Mesothelial cell of epicardium (in vitro differentiated cells): Measurements from ENCODE around the gene RPTN. TPM values are rescaled to one million over a fixed set of nuclear protein-coding genes. Genes with fewer than 3 reads are reported as not detected.

Source experiments
- DNase-seq, 2 experiments: peaks; one replicate each; pipeline ENCODE4 v3.0.0; 2021; ENCODE audit warnings: low spot score in 2 of 2; ENCODE audit not compliant: unreplicated experiment in 2 of 2
- H3K27ac Mint-ChIP-seq: 2 replicates; pipeline ENCODE4 v1.8.0; 2021; ENCODE audit warnings: mixed read lengths
- H3K27me3 Mint-ChIP-seq: 2 replicates; pipeline ENCODE4 v1.8.0; 2021; ENCODE audit warnings: low read depth, mixed read lengths
- H3K36me3 Mint-ChIP-seq: 2 replicates; pipeline ENCODE4 v1.8.0; 2021; ENCODE audit warnings: mixed read lengths
- H3K4me1 Mint-ChIP-seq: 2 replicates; pipeline ENCODE4 v1.8.0; 2021; ENCODE audit warnings: mixed read lengths
- H3K4me3 Mint-ChIP-seq: 2 replicates; pipeline ENCODE4 v1.8.0; 2021; ENCODE audit warnings: mild to moderate bottlenecking, moderate library complexity, mixed read lengths
- H3K9me3 Mint-ChIP-seq: 2 replicates; pipeline ENCODE4 v1.8.0; 2021; ENCODE audit warnings: mixed read lengths
- total RNA-seq: library from RNA; stranded (reverse); gene quantifications from 3 replicates; pipeline ENCODE4 v1.2.1, GENCODE V29; 2021
- TF ChIP-seq, protein P1 (sequence below): fragments of 200-600 bp; sonication (generic); IDR thresholded peaks from one replicate; pipeline ENCODE4 v1.5.0; 2021; ENCODE audit warnings: antibody characterized with exemption; ENCODE audit not compliant: unreplicated experiment

Gene RPTN, protein sequence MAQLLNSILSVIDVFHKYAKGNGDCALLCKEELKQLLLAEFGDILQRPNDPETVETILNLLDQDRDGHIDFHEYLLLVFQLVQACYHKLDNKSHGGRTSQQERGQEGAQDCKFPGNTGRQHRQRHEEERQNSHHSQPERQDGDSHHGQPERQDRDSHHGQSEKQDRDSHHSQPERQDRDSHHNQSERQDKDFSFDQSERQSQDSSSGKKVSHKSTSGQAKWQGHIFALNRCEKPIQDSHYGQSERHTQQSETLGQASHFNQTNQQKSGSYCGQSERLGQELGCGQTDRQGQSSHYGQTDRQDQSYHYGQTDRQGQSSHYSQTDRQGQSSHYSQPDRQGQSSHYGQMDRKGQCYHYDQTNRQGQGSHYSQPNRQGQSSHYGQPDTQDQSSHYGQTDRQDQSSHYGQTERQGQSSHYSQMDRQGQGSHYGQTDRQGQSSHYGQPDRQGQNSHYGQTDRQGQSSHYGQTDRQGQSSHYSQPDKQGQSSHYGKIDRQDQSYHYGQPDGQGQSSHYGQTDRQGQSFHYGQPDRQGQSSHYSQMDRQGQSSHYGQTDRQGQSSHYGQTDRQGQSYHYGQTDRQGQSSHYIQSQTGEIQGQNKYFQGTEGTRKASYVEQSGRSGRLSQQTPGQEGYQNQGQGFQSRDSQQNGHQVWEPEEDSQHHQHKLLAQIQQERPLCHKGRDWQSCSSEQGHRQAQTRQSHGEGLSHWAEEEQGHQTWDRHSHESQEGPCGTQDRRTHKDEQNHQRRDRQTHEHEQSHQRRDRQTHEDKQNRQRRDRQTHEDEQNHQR
- total RNA-seq, result not detected in 3 replicates

DNA sequence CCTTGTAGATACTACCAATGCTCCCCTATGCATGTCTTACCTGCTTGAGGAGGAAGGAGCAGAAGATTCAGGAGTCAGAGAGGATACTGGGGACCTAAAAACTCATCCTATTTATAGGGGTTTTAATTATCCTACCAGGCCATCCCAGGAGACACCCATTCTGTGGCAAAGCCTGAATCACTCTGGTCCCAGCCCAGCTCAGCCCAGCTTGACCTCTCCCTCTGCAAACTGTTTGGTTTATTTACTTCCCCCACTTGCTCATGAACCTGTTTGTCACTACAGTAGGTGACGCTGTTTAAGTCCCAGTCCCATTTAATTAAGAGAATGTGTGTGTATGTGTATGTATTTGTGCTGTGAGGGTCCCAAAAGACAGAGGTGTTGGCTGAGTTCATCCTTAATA is at the start of gene RPTN:
RPTN (minus strand) TSS at position 85 of the 400 bp plus-strand sequence. CDS start 1,339 bp downstream, outside the sequence.
- Mint-ChIP-seq H3K27ac (no peak within 1 kb of the TSS), H3K4me3 (no peak within 1 kb of the TSS), H3K4me1 (no peaks in the 10 kb centered on the region), H3K36me3 (no peaks in the 10 kb centered on the region), H3K27me3 (no peaks in the 10 kb centered on the region), H3K9me3 (peaks cover 87% of the 10 kb centered on the region)
- no peak for DNase-seq
- TF ChIP-seq, protein P1, sequence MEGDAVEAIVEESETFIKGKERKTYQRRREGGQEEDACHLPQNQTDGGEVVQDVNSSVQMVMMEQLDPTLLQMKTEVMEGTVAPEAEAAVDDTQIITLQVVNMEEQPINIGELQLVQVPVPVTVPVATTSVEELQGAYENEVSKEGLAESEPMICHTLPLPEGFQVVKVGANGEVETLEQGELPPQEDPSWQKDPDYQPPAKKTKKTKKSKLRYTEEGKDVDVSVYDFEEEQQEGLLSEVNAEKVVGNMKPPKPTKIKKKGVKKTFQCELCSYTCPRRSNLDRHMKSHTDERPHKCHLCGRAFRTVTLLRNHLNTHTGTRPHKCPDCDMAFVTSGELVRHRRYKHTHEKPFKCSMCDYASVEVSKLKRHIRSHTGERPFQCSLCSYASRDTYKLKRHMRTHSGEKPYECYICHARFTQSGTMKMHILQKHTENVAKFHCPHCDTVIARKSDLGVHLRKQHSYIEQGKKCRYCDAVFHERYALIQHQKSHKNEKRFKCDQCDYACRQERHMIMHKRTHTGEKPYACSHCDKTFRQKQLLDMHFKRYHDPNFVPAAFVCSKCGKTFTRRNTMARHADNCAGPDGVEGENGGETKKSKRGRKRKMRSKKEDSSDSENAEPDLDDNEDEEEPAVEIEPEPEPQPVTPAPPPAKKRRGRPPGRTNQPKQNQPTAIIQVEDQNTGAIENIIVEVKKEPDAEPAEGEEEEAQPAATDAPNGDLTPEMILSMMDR, result no peak

DNA sequence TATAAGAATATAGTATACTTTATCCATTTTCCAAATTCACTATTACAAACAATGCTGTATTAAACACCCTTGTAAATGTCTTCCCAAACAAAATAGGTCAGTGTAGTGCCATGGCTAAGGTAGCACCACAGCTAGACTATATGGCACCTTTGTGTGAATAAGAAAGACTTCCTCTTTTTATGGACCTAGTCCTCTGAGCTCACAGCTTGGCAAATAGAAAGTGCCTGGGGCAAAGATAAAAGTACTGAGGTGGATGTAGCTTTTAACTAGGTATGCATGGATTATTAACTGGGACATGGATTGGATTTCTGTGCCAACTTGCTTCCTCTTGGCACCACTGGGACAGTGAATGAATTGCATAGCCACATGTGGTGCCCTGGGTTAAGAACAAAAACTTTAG is 40.0 kb upstream of the RPTN start:
- TF ChIP-seq, protein P1, result no peak
- peaks cover 2% of the 10 kb centered on the region for H3K36me3 Mint-ChIP-seq
- peaks cover 58% of the 10 kb centered on the region for H3K9me3 Mint-ChIP-seq
- DNase-seq, result no peak
- H3K27ac Mint-ChIP-seq, result no peak overlapping the region
- H3K27me3 Mint-ChIP-seq, result no peaks in the 10 kb centered on the region
- no peak overlapping the region for H3K4me3 Mint-ChIP-seq
- no peaks in the 10 kb centered on the region for H3K4me1 Mint-ChIP-seq

DNA sequence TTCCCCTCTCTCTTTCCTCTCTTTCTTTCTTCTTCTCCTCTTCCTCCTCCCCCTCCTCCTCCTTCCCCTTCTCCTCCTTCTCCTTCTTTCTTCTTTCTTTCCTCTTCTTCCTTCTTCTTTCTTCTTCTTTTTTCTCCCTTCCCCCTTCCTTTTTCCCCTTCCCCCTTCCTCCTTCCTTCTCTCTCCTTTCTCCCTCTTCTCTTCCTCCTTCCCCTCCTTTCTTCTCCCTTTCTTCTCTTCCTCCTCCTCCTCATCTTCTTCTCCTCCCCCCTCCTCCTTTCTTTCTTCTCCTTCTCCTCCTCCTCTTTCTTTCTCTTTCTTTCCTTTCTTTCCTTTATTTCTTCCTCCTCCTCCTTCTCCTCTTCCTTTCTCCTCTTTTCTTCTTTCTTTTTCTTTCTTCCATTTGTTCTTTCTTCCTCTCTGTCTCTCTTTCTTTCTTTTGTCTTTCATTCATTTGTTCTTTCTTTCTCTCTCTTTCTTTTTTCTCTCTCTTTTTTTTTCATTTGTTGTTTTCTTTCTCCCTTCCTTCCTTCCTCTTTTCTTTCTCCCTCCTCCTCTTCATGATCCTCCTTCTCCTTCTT is 38.4 kb upstream of the RPTN start:
- TF ChIP-seq, protein P1, result no peak
- Mint-ChIP-seq H3K27me3 (no peaks in the 10 kb centered on the region), H3K4me1 (no peaks in the 10 kb centered on the region), H3K36me3 (peaks cover 2% of the 10 kb centered on the region), H3K4me3 (no peak overlapping the region), H3K9me3 (peaks cover 53% of the 10 kb centered on the region), H3K27ac (no peak overlapping the region)
- no peak for DNase-seq

DNA sequence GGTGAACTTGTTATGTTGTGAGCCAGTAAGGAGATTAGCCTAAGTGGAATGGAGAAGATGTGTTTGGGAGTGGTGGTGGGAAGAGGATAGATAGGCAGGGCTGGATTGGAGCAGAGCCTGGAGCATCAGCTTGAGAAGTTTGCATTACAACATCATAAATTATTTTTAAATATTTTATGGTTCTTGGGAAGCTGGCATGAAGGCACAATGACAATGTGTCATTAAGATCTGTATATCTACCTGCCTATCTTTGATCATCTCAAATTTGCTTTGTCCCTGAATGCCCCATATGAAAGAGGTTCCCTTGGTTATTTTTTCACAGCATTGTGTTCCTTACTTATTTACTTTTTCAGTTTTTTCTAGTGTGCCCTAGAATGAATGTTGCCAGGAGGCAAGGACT is 32.7 kb upstream of the RPTN start:
- H3K36me3 Mint-ChIP-seq, result no peaks in the 10 kb centered on the region
- no peak overlapping the region for H3K4me3 Mint-ChIP-seq
- no peaks in the 10 kb centered on the region for H3K27me3 Mint-ChIP-seq
- no peak overlapping the region for H3K27ac Mint-ChIP-seq
- no peaks in the 10 kb centered on the region for H3K4me1 Mint-ChIP-seq
- H3K9me3 Mint-ChIP-seq, result peaks cover 42% of the 10 kb centered on the region
- no peak for DNase-seq
- TF ChIP-seq, protein P1, result no peak

DNA sequence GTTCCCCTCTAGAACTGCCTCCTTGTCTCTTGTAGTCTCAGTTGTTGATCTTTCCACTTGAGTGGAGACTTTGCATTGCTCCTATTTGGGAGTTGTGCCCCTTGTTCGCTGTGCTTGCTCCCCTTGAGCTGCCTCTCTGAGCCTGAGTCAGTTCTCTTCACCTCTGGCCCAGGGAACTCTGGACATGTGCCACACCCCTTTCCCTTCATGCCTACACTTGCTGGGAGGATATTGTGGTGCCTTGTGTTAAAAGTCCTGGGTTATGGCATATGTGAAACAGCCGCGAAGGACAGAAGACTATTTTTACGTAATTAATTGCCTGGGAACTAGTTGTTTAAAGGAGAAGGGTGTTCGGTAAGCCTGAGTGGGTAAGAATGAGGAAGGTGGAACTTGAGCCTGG is 32.2 kb upstream of the RPTN start:
- no peaks in the 10 kb centered on the region for H3K4me1 Mint-ChIP-seq
- H3K4me3 Mint-ChIP-seq, result no peak overlapping the region
- no peak overlapping the region for H3K27ac Mint-ChIP-seq

More for the DNA sequence above, 32.2 kb upstream of the RPTN start:
- TF ChIP-seq, protein P1, result no peak
- no peak for DNase-seq
- Mint-ChIP-seq H3K36me3 (no peaks in the 10 kb centered on the region), H3K9me3 (peaks cover 42% of the 10 kb centered on the region), H3K27me3 (no peaks in the 10 kb centered on the region)
